ENCODE results near the gene INPP5E.

DNA sequence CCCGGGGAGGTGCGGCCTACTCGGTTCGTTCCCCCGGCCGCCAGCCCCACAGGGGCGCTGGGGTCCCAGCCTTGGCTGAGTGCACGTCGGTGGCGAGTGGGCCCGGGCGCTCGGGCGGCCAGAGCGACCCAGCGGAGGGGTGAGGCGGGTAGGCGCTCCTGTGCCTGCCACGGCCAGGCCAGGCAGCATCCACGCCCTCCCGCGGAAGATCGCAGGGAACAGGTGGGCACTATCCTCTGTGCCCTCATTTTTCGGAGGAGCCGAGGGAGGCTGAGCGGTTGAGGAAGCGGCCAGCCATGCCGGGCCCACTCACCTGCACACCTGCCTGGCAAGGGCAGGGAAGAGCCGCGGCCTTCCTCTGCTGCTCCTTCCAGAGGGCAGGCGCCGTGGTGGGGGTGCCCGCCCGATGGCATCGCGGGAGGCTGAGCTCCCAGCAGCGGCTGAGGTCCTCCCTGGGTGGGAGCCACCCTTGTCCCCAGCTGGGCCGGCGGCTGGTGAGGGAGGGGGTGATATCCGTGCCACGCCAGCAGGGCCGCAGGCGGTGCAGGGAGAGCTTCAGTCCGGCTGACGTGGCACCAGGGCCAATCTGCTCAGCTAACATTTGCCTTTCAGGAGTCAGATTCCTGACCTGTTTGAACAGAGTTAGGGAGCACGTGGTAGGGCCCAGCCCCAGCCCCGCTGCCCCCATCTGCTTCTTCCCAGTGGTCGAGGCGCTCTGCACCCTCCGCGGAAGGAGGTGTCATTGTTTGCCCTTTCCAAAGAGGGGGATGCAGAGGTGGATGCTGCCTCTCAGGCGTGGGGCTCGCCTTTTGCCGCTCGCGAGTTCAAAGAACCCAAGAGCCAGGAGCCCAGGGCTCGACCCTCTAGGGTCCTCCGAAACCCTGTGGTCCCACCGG lies 44.8 kb upstream of the INPP5E start:
- TF ChIP-seq CTCF (IDR thresholded peaks at IDR 0.05): no peak
- TF ChIP-seq POLR2A (IDR thresholded peaks at IDR 0.05): no peak
